ENCODE measurements around the gene SLC25A18. TPM values are rescaled to one million over a fixed set of nuclear protein-coding genes. Genes with fewer than 3 reads are reported as not detected.

The SLC25A18 gene
- total and polyA plus RNA-seq, 10 of the 15 experiments (the other 5 are each of a cell fraction or from before 2014, with no cell fraction given), result 0.03 to 0.09 TPM; not detected in 8

DNA sequence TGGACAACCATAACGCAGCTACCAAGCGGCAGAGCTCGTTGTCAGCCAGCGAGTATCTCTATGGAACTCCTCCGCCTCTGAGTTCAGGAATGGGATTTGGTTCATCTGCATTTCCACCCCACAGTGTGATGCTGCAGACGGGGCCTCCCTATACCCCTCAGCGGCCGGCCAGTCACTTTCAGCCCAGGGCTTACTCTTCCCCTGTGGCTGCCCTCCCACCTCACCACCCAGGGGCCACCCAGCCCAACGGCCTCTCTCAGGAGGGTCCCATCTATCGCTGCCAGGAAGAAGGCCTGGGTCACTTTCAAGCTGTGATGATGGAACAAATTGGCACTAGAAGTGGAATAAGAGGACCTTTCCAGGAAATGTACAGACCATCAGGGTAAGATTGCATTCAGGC, 14.1 kb upstream of the SLC25A18 start:
- H3K4me2 ChIP-seq (ENCODE audit: control insufficient read depth, insufficient read depth), result no peak overlapping the region
- CTCF ChIA-PET, result interaction anchor here (0.7 to 1.4 kb wide), 2 partner anchors 192 to 377 kb away, joined by 3 to 4 read pairs; no protein-coding TSS in a partner anchor
- H4K20me1 ChIP-seq (ENCODE audit: control insufficient read depth, insufficient read depth), result no peaks in the 10 kb centered on the region
- in situ Hi-C loops (cut with MboI), result no loop called here
- no peak overlapping the region for H3K27ac ChIP-seq (ENCODE audit: control insufficient read depth, insufficient read depth)
- no TSS peak for BruUV-seq (replicated peaks)
- no peaks in the 10 kb centered on the region for H3K27me3 ChIP-seq (replicated peaks in 1 of 2; ENCODE audit: control insufficient read depth in 2 of 2, insufficient read depth in 2 of 2, low read length in 1 of 2)
- POLR2A ChIA-PET, result no interaction called here
- DNase-seq (ENCODE audit: low read depth, low spot score) (no peak), ATAC-seq (no peak), FAIRE-seq (no peak)
- SMC1A ChIA-PET (ENCODE audit: uncharacterized antibody, unreplicated experiment), result no interaction called here
- H3K4me3 ChIP-seq, result no peak overlapping the region
- no peak overlapping the region for H3K9ac ChIP-seq (ENCODE audit: control insufficient read depth, insufficient read depth, low read length)
- TF ChIP-seq MYC (IDR thresholded peaks at IDR 0.05; ENCODE audit: insufficient read depth, insufficient read length, insufficient replicate concordance, low read length, severe bottlenecking), result no peak
- TF ChIP-seq NFYA (IDR thresholded peaks at IDR 0.05; ENCODE audit: borderline replicate concordance, low read depth, low read length), result no peak
- TF ChIP-seq PAX5 (IDR thresholded peaks at IDR 0.05; ENCODE audit: borderline replicate concordance, low read depth, low read length), result no peak
- TF ChIP-seq, protein P1, sequence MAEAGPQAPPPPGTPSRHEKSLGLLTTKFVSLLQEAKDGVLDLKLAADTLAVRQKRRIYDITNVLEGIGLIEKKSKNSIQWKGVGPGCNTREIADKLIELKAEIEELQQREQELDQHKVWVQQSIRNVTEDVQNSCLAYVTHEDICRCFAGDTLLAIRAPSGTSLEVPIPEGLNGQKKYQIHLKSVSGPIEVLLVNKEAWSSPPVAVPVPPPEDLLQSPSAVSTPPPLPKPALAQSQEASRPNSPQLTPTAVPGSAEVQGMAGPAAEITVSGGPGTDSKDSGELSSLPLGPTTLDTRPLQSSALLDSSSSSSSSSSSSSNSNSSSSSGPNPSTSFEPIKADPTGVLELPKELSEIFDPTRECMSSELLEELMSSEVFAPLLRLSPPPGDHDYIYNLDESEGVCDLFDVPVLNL (IDR thresholded peaks at IDR 0.05; ENCODE audit: low read depth, low read length), result no peak
- TF ChIP-seq TCF12 (IDR thresholded peaks at IDR 0.05; ENCODE audit: low read depth, low read length), result no peak
- TF ChIP-seq BHLHE40 (IDR thresholded peaks at IDR 0.05; ENCODE audit: borderline replicate concordance in 1 of 2, low read depth in 2 of 2, low read length in 1 of 2), result no peak
- no peak for TF ChIP-seq RFX5 (IDR thresholded peaks at IDR 0.05; ENCODE audit: low read depth, low read length)
- no peak for TF ChIP-seq ASH2L (IDR thresholded peaks at IDR 0.05; ENCODE audit: borderline replicate concordance, low read depth)
- TF ChIP-seq NRF1 (conservative IDR thresholded peaks at IDR 0.05; ENCODE audit: low read depth, low read length), result no peak
- no peak for TF ChIP-seq SREBF2 (IDR thresholded peaks at IDR 0.05; ENCODE audit: low read length)
- TF ChIP-seq SUZ12 (IDR thresholded peaks at IDR 0.05; ENCODE audit: unreplicated experiment), result no peak
- TF ChIP-seq EP300 (IDR thresholded peaks at IDR 0.05; ENCODE audit: borderline replicate concordance in 1 of 2, control insufficient read depth in 1 of 2, low read depth in 2 of 2, low read length in 2 of 2), result no peak
- TF ChIP-seq, protein P2, sequence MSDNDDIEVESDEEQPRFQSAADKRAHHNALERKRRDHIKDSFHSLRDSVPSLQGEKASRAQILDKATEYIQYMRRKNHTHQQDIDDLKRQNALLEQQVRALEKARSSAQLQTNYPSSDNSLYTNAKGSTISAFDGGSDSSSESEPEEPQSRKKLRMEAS (IDR thresholded peaks at IDR 0.05; ENCODE audit: low read depth, low read length), result no peak
- no peaks in the 10 kb centered on the region for H3K9me3 ChIP-seq (replicated peaks; ENCODE audit: control insufficient read depth, insufficient read depth, low read length)
- H3K36me3 ChIP-seq (ENCODE audit: control insufficient read depth in 2 of 2, insufficient read depth in 2 of 2, low read length in 1 of 2), result no peaks in the 10 kb centered on the region
- WGBS (ENCODE audit: insufficient coverage, insufficient replicate concordance, low lambda C conversion rate, missing lambda C conversion rate), result 58% methylated on average over 10 of the region's 10 CpGs
- H3K79me2 ChIP-seq (ENCODE audit: control insufficient read depth, insufficient read depth, low read length), result no peaks in the 10 kb centered on the region
- RAD21 ChIA-PET (ENCODE audit: unreplicated experiment), result no interaction called here
- no peaks in the 10 kb centered on the region for H3K4me1 ChIP-seq (ENCODE audit: control insufficient read depth, insufficient read depth, low read length)
- intact Hi-C loops (cut with micrococcal nuclease; ENCODE audit: unreplicated experiment), result no loop called here
- H2AFZ ChIP-seq (ENCODE audit: control insufficient read depth, low read depth, low read length), result no peak overlapping the region
